PC-9 (cell line): ENCODE results near the gene TM6SF1.

Source experiments
- EZH2 ChIP-seq: fragments of 200-600 bp; sonication (generic); IDR thresholded peaks from 2 replicates; pipeline ENCODE4 v1.8.0; 2017; ENCODE audit warnings: antibody characterized with exemption, low read depth
- TF ChIP-seq, protein P1 (sequence below): fragments of 200-600 bp; sonication (generic); conservative IDR thresholded peaks from 2 replicates; pipeline ENCODE4 v1.6.1; 2017; ENCODE audit warnings: mixed run types, antibody characterized with exemption, mild to moderate bottlenecking, moderate library complexity

- TF ChIP-seq, protein P1, sequence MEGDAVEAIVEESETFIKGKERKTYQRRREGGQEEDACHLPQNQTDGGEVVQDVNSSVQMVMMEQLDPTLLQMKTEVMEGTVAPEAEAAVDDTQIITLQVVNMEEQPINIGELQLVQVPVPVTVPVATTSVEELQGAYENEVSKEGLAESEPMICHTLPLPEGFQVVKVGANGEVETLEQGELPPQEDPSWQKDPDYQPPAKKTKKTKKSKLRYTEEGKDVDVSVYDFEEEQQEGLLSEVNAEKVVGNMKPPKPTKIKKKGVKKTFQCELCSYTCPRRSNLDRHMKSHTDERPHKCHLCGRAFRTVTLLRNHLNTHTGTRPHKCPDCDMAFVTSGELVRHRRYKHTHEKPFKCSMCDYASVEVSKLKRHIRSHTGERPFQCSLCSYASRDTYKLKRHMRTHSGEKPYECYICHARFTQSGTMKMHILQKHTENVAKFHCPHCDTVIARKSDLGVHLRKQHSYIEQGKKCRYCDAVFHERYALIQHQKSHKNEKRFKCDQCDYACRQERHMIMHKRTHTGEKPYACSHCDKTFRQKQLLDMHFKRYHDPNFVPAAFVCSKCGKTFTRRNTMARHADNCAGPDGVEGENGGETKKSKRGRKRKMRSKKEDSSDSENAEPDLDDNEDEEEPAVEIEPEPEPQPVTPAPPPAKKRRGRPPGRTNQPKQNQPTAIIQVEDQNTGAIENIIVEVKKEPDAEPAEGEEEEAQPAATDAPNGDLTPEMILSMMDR: no peak
- no peak for TF ChIP-seq EZH2
Measured at GRCh38 chr15:83094583-83094982, 12.9 kb upstream of the TM6SF1 start.
